GM21381 (cell line): ENCODE results near the gene TRAPPC14.

ENCODE experiments used
- ATAC-seq: cut with Tn5 transposase; IDR thresholded peaks from one replicate; pipeline ENCODE4 v1.9.1; 2021; ENCODE audit warnings: mild to moderate bottlenecking, moderate library complexity; ENCODE audit not compliant: unreplicated experiment

Gene TRAPPC14

GRCh38 chr7:100173806-100174495 is 15.4 kb upstream of the TRAPPC14 start:
- no peak for ATAC-seq

GRCh38 chr7:100171840-100172239 is 13.3 kb upstream of the TRAPPC14 start:
- no peak for ATAC-seq

GRCh38 chr7:100171087-100171681 is 12.7 kb upstream of the TRAPPC14 start:
- ATAC-seq: no peak

- no peak for ATAC-seq
Measured at GRCh38 chr7:100170101-100170897, 11.8 kb upstream of the TRAPPC14 start.

GRCh38 chr7:100169147-100169850 is 10.8 kb upstream of the TRAPPC14 start:
- no peak for ATAC-seq

GRCh38 chr7:100167912-100168323 is 9.4 kb upstream of the TRAPPC14 start:
- no peak for ATAC-seq

- no peak for ATAC-seq
Measured at GRCh38 chr7:100166970-100167911, 8.7 kb upstream of the TRAPPC14 start.

- no peak for ATAC-seq
Measured at GRCh38 chr7:100166317-100166940, 7.9 kb upstream of the TRAPPC14 start.

- no peak for ATAC-seq
Measured at GRCh38 chr7:100163871-100164270, 5.3 kb upstream of the TRAPPC14 start.

- no peak for ATAC-seq
Measured at GRCh38 chr7:100163006-100163531, 4.5 kb upstream of the TRAPPC14 start.

- ATAC-seq: no peak
Measured at GRCh38 chr7:100160067-100160466, 1.5 kb upstream of the TRAPPC14 start.

- ATAC-seq: no peak
Measured at GRCh38 chr7:100159099-100159623, 638 bp upstream of the TRAPPC14 start.

- no peak for ATAC-seq
Measured at GRCh38 chr7:100157334-100158228, 942 bp downstream of the TRAPPC14 start.

- no peak for ATAC-seq
Measured at GRCh38 chr7:100157069-100157333, 1.5 kb downstream of the TRAPPC14 start.

GRCh38 chr7:100156331-100157068 is 2.0 kb downstream of the TRAPPC14 start:
- ATAC-seq: no peak

- ATAC-seq: no peak
Measured at GRCh38 chr7:100155553-100156317, 2.8 kb downstream of the TRAPPC14 start.
